Activated naive CD4-positive, alpha-beta T cell treated with anti-CD3 and anti-CD28 coated beads for 36 hours (primary cell): ENCODE results near the gene JAG2. TPM values are rescaled to one million over a fixed set of nuclear protein-coding genes. Genes with fewer than 3 reads are reported as not detected.

Experiments
- CTCF ChIA-PET: fragments of 350-600 bp; sonication (Branson Sonifier 250); formaldehyde crosslinking; loops from one replicate; lab custom pipeline; 2021; ENCODE audit warnings: antibody characterized with exemption; lab: Charles Lee
- DNase-seq: peaks from one replicate; pipeline ENCODE4 v3.0.0-alpha.2; 2020
- H3K27ac Mint-ChIP-seq: one replicate; pipeline ENCODE4 v1.8.0; 2021; ENCODE audit warnings: mild to moderate bottlenecking, mixed read lengths
- H3K27me3 Mint-ChIP-seq: one replicate; pipeline ENCODE4 v1.8.0; 2021; ENCODE audit warnings: low read depth, mixed read lengths
- H3K36me3 Mint-ChIP-seq: one replicate; pipeline ENCODE4 v1.8.0; 2021; ENCODE audit warnings: low read depth, mixed read lengths
- H3K4me1 Mint-ChIP-seq: one replicate; pipeline ENCODE4 v1.8.0; 2021; ENCODE audit warnings: low read depth, mixed read lengths
- H3K4me3 Mint-ChIP-seq: one replicate; pipeline ENCODE4 v1.8.0; 2021; ENCODE audit warnings: mild to moderate bottlenecking, moderate library complexity, mixed read lengths
- H3K9me3 Mint-ChIP-seq: one replicate; pipeline ENCODE4 v1.8.0; 2021; ENCODE audit warnings: mixed read lengths
- intact Hi-C: fragments of 100-400 bp; cut with micrococcal nuclease; formaldehyde crosslinking; loops from one replicate; pipeline ENCODE4 v1.15.1; 2023
- total RNA-seq, 2 experiments: library from RNA; stranded (reverse); gene quantifications; one replicate each; pipeline ENCODE4 v1.2.3, GENCODE V29; 2021

The JAG2 gene
- total RNA-seq, 2 experiments from 2014 or later = 2.9 to 3.6 TPM

DNA sequence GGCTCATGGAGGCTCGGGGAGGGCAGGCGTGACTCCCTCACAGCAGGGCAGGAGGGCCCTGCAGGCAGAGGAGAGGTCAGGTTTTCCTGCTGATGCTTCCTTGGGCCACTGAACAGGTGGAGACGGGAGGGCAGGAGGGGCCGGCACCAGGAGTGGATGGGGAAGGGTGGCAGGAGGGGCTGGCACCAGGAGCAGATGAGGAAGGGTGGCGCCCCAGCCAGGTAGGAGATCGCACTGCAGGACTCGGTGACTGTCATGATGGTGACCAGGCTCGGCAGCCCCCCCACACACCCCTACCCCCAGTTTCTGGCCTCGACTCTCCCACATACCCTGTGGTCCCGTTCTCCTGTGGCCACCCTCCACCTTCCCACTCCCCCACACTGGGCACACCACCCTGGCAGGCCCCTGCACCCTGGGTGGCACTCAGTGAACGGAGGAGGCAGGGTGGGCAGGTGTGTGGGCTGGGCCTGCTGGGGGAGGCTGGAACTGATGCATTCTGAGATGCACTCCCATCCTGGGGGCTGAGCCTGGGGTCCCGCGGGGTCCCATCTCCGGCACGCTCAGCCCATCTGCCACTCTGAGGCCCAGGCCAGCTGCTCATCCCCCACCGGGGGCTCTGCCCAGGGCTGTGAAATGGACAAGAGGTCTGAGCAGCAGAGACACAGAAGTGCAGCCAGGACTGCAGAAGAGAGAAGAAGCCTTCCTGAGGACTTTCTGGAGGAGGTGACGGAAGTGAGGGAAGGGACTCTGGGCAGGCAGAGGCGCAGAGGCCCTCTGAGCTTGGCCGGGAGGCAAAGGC lies 9.7 kb upstream of the JAG2 start:
- Mint-ChIP-seq H3K27ac (no peak overlapping the region), H3K36me3 (no peaks in the 10 kb centered on the region), H3K4me3 (no peak overlapping the region), H3K4me1 (peaks cover 17% of the 10 kb centered on the region), H3K9me3 (no peaks in the 10 kb centered on the region), H3K27me3 (no peaks in the 10 kb centered on the region)
- DNase-seq = no peak
- intact Hi-C loops = no loop called here
- CTCF ChIA-PET = no interaction called here

DNA sequence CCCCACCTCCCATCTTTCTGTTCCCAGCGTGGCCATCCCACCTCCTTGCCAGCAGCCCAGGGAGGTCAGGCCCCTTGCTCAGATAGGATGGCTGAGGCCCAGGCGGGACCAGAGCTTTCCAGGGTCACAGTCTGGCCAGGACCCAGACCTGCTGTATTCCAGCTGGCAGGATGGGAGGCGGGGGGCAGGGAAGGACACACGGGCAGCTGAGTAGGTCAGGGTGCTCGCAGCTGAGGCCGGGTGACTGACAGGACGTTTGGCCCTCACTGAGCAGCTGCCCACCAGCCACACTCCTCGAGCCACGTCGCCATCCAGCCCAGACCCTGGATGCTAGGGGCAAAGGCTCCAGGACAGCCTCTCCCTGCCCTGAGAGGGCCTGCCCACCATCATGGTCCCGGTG lies 8.5 kb upstream of the JAG2 start:
- Mint-ChIP-seq H3K4me1 (peaks cover 14% of the 10 kb centered on the region), H3K27me3 (no peaks in the 10 kb centered on the region), H3K9me3 (no peaks in the 10 kb centered on the region), H3K4me3 (no peak overlapping the region), H3K27ac (no peak overlapping the region), H3K36me3 (no peaks in the 10 kb centered on the region)
- CTCF ChIA-PET = no interaction called here
- no peak for DNase-seq
- intact Hi-C loops = no loop called here

DNA sequence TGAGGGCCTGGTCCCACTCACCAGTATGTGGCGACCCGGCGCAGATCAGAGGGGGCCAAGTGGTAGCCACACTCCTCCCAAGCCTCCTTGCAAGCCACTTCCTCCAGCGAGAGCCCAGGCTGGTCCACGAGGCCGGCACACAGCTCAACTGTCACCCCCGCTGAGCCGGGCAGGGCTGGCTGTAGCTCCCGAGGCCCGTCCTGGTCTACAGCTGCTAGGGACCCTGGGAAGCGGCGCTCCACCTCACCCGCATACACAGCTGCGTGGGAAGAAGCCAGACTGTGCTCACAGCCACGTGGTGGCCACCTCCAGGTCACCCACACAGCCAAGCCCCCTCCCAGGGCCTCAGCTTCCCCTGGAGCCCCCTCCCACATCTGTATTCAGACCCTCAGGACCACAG lies 7.9 kb upstream of the JAG2 start:
- no peaks in the 10 kb centered on the region for H3K36me3 Mint-ChIP-seq
- intact Hi-C loops = no loop called here
- no peak overlapping the region for H3K27ac Mint-ChIP-seq
- CTCF ChIA-PET = no interaction called here
- no peak for DNase-seq
- H3K4me3 Mint-ChIP-seq = no peak overlapping the region
- no peaks in the 10 kb centered on the region for H3K27me3 Mint-ChIP-seq
- no peaks in the 10 kb centered on the region for H3K9me3 Mint-ChIP-seq
- peaks cover 13% of the 10 kb centered on the region for H3K4me1 Mint-ChIP-seq

DNA sequence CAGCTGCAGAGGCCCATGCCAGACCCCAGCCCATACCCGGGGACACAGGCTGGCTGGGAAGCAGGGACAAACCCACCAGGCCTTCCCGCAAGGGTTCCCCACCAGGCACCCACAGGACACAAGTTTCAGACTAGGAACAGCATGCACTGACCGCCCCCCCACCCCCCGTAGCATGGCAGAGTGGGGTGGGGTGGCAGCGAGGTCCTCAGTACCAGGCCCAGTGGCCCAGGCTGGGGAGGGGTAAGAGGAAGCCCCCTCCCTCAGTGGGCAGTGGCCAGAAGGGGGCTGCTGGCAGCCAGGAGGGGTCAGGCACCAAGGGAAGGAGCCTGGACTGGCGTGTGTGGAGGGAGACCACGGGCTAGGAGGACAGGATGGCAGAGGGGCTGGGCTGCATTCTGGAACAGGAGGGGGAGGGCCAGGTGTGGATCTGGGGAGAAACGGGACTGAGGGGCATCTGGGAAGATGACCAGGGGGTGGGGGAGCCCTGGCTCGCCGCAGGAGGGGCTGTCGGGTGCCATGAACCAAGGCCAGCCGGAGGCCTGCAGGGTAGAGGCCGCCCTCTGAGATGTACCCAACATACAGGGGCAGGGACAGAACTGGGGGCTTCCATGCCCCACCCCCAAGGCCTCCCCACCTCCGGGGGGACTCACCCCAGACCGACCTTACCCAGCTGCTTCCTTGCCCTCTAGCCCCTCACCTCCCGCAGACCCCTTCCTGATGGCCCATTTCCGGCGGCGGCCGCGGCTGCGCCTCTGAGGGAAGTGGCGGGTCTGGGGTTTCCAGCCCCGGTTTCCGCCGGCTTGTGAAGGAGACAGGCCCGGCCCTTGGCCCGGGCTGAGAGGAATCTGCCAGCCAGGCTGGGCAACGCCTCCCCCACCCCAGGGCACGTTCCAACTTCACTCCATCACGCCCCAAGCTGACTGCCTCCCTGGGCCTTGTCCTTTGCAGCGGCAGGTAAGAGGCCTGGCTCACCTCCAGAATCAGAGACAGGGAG lies 5.6 kb upstream of the JAG2 start:
- H3K4me1 Mint-ChIP-seq = peaks cover 23% of the 10 kb centered on the region
- H3K9me3 Mint-ChIP-seq = no peaks in the 10 kb centered on the region
- CTCF ChIA-PET = no interaction called here
- H3K27ac Mint-ChIP-seq = no peak overlapping the region
- peak; percentile 58 for DNase-seq
- H3K36me3 Mint-ChIP-seq = no peaks in the 10 kb centered on the region
- no peak overlapping the region for H3K4me3 Mint-ChIP-seq
- H3K27me3 Mint-ChIP-seq = peaks cover 6% of the 10 kb centered on the region
- intact Hi-C loops = no loop called here

DNA sequence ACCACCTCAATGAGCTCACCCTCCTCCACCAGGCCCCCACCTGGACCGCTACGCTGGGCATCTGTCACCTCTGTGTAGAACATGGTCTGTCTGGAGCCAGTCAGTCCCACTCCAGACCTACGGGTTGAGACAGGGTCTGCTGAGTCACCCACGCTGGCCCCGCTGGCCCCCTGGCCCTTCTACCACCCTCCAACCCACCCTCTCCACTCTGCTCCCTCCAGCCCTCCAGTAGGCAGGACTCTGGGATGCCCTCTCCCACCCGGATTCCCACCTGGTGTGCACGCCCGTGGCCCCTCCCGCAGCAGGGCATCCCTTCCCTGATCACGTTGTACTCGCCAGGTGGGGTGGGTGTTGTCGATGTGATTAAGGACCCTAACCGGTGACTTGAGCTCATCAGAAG lies 4.6 kb upstream of the JAG2 start:
- no peak overlapping the region for H3K27ac Mint-ChIP-seq
- CTCF ChIA-PET = interaction anchor here (0.6 to 1.1 kb wide), 2 partner anchors 16 to 30 kb away, joined by 3 to 4 read pairs; no protein-coding TSS in a partner anchor

DNA sequence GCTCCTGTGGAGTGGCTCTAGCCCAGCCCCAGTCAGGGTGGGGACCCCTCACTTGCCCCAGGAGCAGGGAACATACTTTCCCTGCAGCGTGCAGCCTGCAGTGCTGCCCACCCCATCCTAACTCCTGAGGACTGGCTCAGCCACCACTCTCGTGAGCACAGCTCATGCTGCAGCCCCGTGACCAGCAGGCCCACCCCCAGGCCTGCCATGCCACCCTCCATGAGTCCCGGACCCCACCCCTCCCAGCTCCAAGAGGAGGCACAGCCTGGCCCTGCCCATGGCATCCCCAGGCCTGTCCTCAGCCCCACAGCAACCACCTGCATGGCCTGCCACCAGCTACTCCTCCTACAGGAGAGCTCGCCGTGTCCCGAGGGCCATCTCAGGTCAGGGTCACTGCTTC lies 3.9 kb upstream of the JAG2 start:
- Mint-ChIP-seq H3K4me3 (no peak overlapping the region), H3K4me1 (peaks cover 23% of the 10 kb centered on the region), H3K9me3 (no peaks in the 10 kb centered on the region), H3K27ac (no peak overlapping the region), H3K27me3 (peaks cover 8% of the 10 kb centered on the region), H3K36me3 (no peaks in the 10 kb centered on the region)
- DNase-seq = no peak
- CTCF ChIA-PET = interaction anchor here (1.1 kb wide), 1 partner anchor 17 kb away, joined by 4 read pairs; no protein-coding TSS in a partner anchor
- intact Hi-C loops = no loop called here

More for the DNA sequence above, 4.6 kb upstream of the JAG2 start:
- no peak overlapping the region for H3K4me3 Mint-ChIP-seq
- peaks cover 23% of the 10 kb centered on the region for H3K4me1 Mint-ChIP-seq
- intact Hi-C loops = no loop called here
- peaks cover 8% of the 10 kb centered on the region for H3K27me3 Mint-ChIP-seq
- no peak for DNase-seq
- H3K36me3 Mint-ChIP-seq = no peaks in the 10 kb centered on the region
- H3K9me3 Mint-ChIP-seq = no peaks in the 10 kb centered on the region

DNA sequence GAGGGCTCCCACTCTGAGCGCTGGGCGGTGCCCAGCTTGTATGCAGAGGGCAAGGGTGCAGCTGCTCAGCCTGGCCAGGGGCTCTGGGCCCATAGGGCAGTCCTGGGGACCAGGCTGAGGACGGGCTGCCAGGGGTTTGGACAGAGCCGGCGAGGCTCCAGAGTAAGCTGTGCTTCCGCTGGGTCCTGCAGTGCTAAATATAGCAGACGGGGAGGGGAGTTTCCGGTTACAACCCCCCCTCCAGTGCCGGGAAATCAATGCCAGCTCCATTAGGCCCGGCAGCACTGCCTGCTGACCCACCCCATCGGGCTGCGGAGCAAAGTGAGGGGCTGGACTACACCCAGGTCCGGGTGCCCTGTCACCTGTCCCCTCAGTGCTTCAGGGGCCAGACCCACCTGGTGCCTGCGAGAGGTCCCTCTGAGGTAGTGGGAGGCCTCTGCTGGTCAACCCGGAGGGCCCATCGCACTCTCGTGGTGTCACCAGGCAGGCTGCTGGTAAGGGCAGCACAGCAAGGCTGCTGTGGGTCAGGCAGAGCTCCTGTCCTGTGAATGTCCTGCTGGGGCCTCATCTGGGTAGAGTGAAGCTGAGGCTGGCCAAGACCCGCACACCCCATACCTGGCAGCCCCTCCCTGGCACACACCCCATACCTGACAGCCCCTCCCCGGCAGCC lies 2.6 kb upstream of the JAG2 start:
- CTCF ChIA-PET = interaction anchor here (1.6 kb wide), 1 partner anchor 23 kb away, joined by 4 read pairs; no protein-coding TSS in a partner anchor
- intact Hi-C loops = no loop called here
- no peak overlapping the region for H3K4me3 Mint-ChIP-seq
- H3K36me3 Mint-ChIP-seq = no peaks in the 10 kb centered on the region
- peaks cover 12% of the 10 kb centered on the region for H3K27me3 Mint-ChIP-seq
- no peak overlapping the region for H3K27ac Mint-ChIP-seq
- no peak for DNase-seq
- H3K9me3 Mint-ChIP-seq = no peaks in the 10 kb centered on the region
- peaks cover 27% of the 10 kb centered on the region for H3K4me1 Mint-ChIP-seq

DNA sequence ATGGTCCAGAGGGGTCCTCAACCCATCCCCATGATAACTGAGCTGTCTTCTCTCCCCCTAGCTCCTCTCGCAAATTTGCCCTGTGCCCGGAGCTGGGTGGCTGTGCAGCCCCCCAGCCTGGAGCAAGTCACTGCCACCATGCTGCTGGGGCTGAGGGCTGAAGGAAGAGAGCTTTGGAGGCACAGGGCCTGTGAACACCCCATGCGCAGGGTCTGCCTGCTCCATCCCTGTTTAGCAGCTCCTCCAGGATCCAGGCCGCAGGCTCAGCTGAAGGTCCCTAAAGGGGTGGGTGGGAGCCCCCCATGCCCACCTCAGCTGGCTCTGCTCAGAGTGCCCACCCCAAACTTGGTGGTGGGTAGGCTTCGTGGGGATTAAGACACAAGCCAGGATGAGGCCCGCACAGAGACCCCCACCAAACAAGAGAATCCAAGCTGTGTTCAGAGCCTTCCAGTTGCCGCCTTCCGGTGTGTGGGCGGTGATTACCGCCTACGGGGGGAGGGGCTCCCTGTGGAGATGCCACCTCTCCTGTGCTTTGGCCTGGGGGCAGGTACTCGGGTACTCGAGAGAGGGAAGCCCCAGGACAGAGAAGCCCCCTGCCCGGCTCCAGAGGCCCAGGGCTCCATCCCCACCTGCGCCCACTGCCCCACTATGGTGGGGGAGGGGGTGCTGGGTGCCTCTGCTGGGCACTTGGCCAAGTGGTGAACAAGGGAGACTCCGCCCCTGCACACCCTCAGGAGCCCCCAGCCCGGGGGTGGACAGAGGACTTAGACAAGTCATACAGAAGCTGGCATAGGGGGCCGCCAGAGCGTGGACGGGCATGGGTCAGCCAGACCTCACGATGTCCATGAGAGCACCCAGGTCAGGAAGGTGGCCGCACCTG lies 1.4 kb upstream of the JAG2 start:
- H3K27me3 Mint-ChIP-seq = peaks cover 12% of the 10 kb centered on the region
- peak; percentile 32 for DNase-seq
- no peaks in the 10 kb centered on the region for H3K36me3 Mint-ChIP-seq
- peak overlapping the region; percentile 65 for H3K4me3 Mint-ChIP-seq
- CTCF ChIA-PET = interaction anchor here (0.6 to 2.0 kb wide), 6 partner anchors 10 to 311 kb away, joined by 3 to 7 read pairs (median 3); partner anchors contain the start of gene NUDT14
- H3K27ac Mint-ChIP-seq = no peak overlapping the region
- intact Hi-C loops = loop anchor here (5.0 kb wide), 1 partner anchor 78 kb away; no protein-coding TSS in a partner anchor
- no peaks in the 10 kb centered on the region for H3K9me3 Mint-ChIP-seq
- peaks cover 26% of the 10 kb centered on the region for H3K4me1 Mint-ChIP-seq

DNA sequence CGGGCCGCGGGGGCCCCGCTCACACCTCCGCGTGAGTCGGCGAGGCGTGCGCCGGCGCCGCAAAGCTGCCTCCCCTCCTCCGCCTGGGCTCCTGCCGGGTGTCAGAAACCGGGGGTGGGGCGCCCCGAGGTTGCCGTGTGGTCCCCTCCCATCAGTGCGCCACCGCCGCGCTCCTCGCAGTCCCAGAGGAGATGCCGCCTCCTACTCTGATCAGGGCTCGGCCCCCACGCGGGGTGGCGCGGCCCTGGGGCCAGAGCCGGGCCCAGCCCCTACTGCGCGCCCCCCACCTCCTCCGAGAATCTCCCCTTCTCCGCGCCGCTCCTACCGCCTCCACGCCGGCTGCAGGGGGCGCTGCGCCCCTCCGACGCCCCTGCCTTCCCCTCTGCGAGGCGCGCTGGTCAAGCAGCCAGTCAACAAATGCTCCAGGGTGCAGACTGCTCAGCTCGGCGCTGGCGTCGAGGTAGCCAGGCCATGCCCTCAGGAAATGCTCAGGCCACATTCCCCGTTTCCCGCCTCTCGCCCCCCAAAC lies 467 bp upstream of the JAG2 start:
- peaks cover 12% of the 10 kb centered on the region for H3K27me3 Mint-ChIP-seq
- intact Hi-C loops = loop anchor here (5.0 kb wide), 1 partner anchor 77 kb away; no protein-coding TSS in a partner anchor
- H3K27ac Mint-ChIP-seq = no peak overlapping the region
- CTCF ChIA-PET = interaction anchor here (0.7 to 2.0 kb wide), 6 partner anchors 11 to 312 kb away, joined by 3 to 7 read pairs (median 3); partner anchors contain the start of gene NUDT14
- peak overlapping the region; percentile 47 for H3K4me3 Mint-ChIP-seq
- H3K9me3 Mint-ChIP-seq = no peaks in the 10 kb centered on the region
- peaks cover 16% of the 10 kb centered on the region for H3K4me1 Mint-ChIP-seq
- DNase-seq = peak; percentile 30
- no peaks in the 10 kb centered on the region for H3K36me3 Mint-ChIP-seq

DNA sequence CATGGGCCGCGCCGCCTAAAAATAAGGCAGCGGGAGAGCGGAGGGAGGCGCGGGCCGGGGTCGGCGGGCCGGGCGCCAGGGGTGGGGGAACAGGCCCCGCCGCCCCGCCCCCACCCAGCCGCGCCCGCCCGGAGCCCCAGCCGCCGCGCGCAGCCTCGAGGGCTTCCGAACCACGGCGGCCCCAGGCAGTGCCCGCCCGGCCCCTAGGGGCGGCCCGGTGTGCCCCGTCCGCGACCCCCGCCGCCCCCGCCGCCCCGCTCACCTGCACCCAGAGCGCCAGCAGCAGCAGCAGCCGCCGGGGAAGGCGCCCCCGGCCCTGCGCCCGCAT lies 519 bp downstream of the JAG2 start:
- DNase-seq = no peak
- Mint-ChIP-seq H3K27me3 (peaks cover 12% of the 10 kb centered on the region), H3K4me3 (peak overlapping the region; percentile 58), H3K4me1 (peaks cover 15% of the 10 kb centered on the region), H3K27ac (no peak overlapping the region), H3K36me3 (no peaks in the 10 kb centered on the region), H3K9me3 (no peaks in the 10 kb centered on the region)
- CTCF ChIA-PET = interaction anchor here (1.0 kb wide), 1 partner anchor 8 kb away, joined by 3 read pairs; no protein-coding TSS in a partner anchor
- intact Hi-C loops = loop anchor here (5.0 kb wide), 1 partner anchor 76 kb away; no protein-coding TSS in a partner anchor
